IPS-NIHi7 (cell line): ENCODE data around the gene FAM83G.

Experiments used
- DNase-seq: peaks from one replicate; pipeline ENCODE4 v3.0.0; 2012; ENCODE audit warnings: mixed read lengths; ENCODE audit errors: extremely low spot score

Gene FAM83G

DNA sequence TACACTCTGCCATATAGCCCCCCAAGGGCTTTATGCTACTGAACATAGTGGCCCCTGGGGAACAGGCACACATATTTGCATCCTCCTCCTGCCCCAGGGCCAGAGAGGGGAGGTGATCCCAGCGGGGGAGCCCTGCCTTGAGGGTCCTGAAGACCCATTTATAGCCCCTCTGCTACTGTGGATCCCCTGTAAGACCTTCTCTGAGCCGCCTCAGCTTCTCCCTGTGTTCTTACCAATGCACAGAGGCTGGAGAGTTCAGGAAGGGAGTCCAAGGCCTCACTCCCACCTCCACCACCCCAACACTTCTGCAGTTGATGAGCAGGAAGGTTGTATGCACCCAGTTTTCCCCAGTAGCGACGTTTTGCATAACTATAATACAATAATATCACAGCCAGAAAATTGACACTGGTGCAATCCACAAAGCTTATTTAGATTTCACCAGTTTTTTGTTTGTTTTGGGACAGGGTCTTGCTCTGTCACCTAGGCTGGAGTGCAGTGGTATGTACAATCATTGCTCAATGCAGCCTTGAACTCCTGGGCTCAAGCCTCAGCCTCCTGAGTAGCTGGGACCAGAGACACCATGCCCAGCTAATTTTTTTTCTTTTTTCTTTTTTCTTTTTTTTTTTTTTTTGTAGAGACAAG is 1.3 kb upstream of the FAM83G start:
- no peak for DNase-seq

DNA sequence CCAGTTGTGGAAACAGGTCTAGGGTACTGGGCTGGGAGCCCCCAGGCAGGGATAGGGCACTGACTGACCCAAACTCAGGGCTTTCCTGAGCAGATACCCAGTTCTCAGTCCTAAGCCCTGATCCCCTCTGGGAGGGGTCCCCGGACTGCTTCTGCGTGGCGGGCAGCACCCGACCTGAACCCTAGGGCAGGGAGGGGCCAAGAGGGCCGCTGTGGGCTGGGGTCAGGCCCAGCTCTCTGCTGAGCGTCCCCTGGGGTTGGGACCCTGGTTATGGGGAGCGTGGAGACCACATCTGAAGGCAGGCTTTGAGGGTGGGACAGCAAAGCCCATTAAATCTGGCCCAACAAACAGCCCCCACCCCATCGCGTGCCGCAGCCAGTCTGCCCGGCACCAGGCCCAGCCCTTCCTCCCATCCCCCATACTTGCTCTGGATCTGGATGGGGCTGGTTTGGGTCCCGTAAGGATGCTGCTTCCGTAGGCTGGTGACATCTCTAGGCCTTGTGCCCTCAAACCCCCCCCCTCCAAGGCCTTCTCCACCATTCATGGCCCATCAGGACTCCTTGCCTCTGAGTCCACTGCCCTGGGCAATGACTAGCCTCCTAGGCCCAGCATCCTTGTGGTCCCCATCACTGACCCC is 691 bp upstream of the FAM83G start:
- DNase-seq = no peak

DNA sequence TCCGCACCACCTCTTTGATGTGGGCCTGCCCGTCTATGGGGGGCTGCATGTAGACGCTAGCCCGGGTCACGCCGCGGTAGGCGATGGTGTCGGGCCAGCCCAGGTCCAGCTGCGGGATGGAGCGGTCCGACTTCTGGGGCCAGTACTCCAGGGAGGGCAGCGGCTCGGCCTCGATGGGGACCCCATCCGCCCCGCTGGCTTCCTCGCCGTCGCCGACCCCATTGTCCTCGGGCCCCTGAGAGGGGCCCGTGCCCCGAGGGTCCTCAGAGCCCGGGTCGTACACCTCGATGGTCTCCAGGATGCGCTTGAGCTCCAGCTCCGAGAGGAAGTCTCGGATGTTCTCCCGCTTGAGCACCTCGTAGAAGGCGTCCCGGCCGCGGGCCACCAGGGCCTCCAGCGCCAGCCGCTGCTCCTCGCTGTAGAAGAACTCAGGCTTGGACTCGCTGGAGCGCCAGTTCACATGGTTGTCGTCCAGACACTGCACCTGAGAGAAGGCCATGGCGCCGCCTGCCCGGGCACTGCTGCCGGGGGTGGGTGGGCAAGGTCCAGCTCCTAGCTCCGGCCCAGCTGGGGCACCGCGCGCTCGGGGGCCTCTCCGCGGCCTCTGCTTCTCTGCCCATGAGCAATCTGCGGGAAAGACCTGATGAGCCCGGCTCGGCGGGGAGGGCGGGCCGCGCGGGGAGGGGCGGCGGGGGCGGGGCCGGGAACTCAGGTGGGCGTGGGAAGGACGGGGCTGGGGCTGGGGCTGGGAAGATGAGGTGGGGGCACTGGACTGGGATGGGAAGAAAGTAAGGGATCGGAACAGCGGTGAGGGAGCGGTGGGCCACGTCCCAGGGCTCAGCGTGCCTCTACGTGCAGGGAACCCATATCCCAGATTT is 782 bp downstream of the FAM83G start:
- peak; percentile 84 for DNase-seq

DNA sequence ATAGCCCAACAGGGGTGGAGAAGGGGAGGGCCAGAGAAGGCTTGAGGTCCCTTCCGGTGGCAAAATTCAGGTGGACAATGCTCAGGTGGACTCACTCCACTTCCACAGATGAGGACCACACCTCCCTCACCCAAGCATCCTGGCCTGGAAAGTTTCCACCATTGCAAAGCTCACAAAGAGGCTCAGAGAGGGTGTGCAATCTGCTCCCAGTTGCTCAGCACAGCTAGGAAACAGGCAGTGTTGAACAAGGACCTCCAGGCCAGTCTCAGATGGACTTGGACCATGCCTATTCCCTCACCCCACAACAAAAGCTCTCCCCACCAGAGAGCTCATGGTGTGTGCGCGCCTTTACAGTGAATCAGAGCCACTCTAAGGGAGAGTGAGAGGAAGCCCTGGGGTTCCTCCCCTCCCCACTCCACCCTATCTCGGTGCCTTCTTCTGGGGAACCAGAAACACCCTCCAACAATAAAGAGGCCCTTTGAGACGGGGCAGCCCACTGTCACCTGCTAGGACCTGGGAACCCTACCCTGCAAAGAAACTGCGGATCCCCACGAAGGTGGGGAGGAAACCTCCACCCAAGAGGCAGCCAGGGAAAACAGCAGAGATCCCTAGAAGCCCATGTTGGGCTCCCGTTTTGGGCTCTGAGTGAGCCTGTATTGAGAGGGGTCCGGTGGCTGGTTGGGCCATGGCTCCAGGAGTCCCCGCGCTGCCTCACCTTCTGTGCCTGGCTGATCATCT is 1.6 kb downstream of the FAM83G start:
- no peak for DNase-seq

DNA sequence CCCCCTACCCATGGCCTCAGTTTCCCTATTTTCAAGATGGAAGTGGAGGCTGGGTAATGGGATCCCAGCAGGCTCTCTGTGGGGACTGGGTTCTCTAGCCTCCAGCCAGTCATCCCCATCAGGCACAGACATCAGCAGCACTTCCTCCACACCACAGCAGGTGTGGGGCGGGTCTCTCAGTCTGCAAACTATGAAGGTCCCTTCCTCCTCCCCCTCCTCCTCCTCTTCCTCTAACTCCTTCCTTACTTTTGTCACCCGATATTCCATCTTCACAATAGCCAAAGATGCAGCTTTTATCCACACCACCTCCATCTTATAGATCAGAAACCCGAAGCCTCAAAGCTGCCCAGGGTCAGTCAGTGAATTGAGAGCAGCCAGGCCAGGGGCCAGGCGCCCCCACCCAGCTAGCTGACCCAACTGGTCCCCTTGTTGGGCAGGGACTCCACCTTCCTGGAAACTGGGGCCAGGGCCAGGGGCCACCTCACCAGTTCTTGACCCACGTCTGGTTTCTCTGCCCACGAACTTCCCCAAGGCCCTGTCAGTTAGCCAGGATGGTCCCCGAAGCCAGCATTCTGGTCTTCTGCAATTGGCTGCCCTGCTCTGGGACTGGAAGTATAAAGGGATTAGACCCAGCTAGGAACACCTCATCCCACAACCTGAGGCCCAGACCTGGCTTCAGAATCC is 2.5 kb downstream of the FAM83G start:
- DNase-seq = no peak

DNA sequence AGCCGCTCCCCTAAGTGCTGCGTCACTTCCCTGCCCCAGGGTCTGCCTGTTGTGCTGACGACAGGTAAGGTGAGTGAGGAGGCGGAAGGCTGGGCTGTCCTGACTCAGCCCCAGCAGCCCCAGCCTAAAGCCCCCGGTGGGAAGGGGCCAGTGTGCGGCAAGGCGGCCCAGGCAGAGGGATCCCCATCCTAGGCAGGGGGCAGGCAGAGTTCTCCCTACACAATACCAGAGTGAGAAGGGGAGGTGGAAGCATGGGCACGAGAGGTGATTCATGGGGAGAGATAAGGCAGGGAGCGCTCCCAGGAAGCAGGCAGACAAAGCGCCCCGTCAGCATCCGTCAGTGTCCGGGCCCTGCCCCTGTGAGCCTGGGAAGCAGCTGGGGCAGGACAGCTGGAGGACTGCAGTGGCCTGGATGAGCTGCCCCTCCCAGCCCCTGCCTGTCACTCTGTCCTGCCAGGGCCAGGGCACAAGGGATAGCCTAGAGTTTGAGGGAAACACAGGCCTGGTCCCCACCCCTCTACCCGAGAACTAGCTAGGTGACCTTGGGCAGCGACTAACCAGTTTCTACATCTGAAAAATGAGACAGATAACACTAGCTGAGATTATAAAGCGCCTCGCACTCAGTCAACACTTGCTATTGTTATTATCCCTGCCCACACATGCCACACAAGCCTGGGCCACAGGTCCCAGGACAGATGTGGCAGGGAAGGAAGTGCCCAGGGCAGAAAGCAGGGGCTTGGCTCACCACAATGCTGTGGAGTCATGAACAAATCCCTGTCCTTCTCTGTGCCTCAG is 3.8 kb downstream of the FAM83G start:
- no peak for DNase-seq

- DNase-seq = no peak
Measured at GRCh38 chr17:18999911-19000310, 4.7 kb downstream of the FAM83G start.

GRCh38 chr17:18999394-18999793 is 5.2 kb downstream of the FAM83G start:
- DNase-seq = no peak

DNA sequence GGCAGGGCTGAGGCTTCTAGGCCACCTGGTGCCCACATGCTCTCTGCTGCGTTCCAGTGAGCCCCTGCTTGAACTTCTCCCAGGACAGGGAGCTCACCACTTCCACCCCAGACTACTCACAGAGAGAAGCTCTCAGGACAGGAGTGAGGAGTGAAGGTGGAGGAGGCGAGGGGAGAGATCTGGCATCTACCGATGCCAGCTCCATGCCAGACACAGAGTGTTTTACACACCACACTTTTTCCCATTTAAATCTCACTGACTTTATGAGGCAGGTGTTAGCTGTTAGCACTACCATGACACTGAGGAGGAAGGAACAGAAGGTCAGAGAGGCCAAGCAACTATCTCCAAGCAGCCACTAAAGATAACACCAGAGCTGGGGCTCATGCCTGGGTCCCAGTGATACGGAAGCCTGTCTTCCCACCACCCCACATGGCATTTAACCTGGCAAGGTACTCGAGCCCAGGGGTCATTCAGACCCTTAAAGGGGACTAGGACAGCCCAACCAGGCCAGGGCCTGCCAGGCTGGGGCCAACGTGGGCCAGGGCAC is 6.8 kb downstream of the FAM83G start:
- DNase-seq = no peak

- no peak for DNase-seq
Measured at GRCh38 chr17:18996458-18996857, 8.1 kb downstream of the FAM83G start.

GRCh38 chr17:18995220-18995619 is 9.3 kb downstream of the FAM83G start:
- DNase-seq = no peak

DNA sequence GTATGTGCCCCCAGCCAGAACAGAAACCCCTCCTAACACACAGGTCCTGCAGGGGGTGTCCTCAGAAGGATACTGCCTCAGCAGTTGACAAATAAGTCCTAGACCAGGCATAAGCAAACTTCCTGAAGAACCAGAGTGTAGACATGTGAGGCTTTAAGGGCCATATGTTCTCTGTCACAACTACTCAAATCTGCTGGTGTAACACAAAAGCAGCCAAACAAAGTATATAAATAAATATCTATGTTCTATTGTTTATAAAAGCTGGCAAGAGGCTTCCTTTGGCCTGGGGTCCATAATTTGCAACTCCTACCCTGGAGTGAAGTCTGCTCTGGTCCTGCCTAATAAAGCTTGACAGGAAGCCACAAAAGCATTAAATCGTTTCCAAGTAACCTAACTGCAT is 9.9 kb downstream of the FAM83G start:
- no peak for DNase-seq

GRCh38 chr17:18993905-18994526 is 10.5 kb downstream of the FAM83G start:
- DNase-seq = no peak

DNA sequence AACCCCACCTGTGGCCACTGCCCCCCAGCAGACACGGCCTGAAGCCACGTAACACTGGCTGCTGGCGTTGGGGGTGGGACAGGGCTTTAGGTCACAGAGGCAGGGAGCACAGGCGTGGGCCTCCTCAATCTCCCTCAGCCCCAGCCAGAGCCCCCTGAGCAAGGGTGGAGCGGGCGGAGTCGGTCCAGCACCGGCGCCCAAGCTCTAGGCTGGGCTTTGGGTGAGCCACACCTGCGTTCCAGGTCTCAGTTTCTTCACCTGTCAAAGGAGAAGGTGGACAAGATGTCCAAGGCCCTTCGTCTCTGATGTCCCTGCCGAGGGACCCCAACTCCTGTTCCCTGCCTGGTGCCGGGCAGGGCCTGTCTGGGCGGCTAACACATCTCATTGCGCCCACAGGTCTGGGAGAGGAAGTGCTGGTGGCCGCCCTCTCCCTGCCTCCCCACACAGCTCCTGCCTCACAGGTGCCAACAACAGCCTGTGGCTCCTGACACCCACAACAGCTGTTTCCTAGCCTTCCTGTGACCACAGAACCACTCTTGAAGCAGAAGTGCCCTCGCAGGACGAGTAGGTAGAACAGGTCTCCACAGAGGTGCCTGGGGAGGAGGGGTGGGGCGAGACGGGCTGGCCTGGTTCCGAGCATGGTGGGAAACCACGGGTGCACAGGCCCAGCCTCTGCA is 12.0 kb downstream of the FAM83G start:
- DNase-seq = no peak

DNA sequence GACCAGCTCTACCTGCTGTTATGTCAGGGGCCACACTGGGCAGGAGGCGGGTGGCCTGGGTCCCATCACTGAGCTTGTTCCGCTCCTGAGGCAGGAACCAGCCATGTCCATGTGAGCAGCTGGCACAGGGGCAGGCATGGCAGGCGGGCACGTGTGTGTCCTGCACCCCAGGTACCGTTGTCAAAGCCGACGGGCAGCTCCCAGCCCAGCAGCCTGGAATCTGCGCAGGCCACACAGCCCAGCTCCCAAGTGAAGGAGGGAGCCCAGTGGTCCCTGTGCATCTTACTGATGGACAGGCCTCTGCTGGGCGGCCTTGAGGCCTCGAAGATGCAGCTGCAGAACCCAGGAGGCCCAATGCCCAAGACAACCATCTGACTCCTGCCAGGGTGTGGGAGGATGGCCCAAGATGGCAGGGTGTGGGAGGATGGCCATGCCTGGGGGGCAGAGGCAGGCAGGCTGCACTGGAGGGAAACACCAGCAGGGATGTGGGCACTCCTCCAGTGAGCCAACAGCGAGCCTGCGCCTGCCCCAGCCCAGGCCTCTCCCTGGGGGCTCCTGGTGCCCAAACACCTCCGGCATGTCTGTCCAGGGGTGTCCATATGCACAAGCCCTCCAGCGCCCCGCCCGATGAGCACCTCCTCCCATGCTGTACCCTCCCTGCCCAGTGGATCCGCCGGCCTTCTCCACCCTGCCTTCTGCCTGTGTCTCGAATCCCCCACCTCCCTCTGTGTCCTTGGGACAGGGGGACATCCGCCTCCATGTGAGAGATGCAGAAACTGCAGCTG is 12.8 kb downstream of the FAM83G start:
- DNase-seq = no peak

- DNase-seq = no peak
Measured at GRCh38 chr17:18990331-18990730, 14.2 kb downstream of the FAM83G start.

GRCh38 chr17:18988546-18989173 is 15.9 kb downstream of the FAM83G start:
- DNase-seq = no peak
